ENCODE results near the gene SLC38A11. TPM values are rescaled to one million over a fixed set of nuclear protein-coding genes. Genes with fewer than 3 reads are reported as not detected.
A peak's percentile ranks its signal among the peaks of the same experiment; 100 is the strongest.

SLC38A11 gene
- total and polyA plus RNA-seq, 2 of the 13 experiments (the other 11 are each of a cell fraction or from before 2014, with no cell fraction given) = 14.0 to 14.3 TPM

DNA sequence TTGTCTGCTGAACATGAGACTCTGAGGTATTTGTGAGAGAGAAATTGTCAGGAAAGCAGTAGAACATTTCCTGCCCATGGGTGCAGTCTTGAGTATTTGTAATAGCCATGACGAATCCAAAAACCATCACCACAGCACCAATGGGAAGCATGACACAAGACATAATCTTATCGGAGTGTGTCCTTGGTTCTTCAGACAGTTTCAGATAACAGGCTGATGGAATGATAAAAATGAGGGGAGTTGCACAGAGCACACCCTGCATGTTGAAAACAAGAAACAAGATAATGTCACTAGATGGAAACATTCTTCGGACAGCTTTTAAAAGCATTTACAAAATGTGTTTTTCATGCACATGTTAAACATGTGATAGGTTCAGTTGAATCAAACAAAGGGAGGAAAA, 56.9 kb downstream of the SLC38A11 start (continued):
- TF ChIP-seq KDM5A (IDR thresholded peaks at IDR 0.05; ENCODE audit: borderline replicate concordance, low read length) = no peak
- TF ChIP-seq ZNF792 (CRISPR knock-in tag; IDR thresholded peaks at IDR 0.05) = peak; percentile 66; the same call in 1 of the 2 replicates
- TF ChIP-seq ZNF484 (CRISPR knock-in tag; IDR thresholded peaks at IDR 0.05; ENCODE audit: borderline replicate concordance, low read depth) = no peak
- TF ChIP-seq GLI4 (CRISPR knock-in tag; IDR thresholded peaks at IDR 0.05; ENCODE audit: borderline replicate concordance) = no peak
- TF ChIP-seq, protein P1, sequence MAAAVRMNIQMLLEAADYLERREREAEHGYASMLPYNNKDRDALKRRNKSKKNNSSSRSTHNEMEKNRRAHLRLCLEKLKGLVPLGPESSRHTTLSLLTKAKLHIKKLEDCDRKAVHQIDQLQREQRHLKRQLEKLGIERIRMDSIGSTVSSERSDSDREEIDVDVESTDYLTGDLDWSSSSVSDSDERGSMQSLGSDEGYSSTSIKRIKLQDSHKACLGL (CRISPR knock-in tag; IDR thresholded peaks at IDR 0.05) = no peak
- TF ChIP-seq HMG20A (CRISPR knock-in tag; IDR thresholded peaks at IDR 0.05; ENCODE audit: borderline replicate concordance) = peak; percentile 92; the same call in 1 of the 2 replicates
- no peak for TF ChIP-seq ZNF678 (CRISPR knock-in tag; IDR thresholded peaks at IDR 0.05)
- no peak for TF ChIP-seq MYC (CRISPR knock-in tag; IDR thresholded peaks at IDR 0.05; ENCODE audit: borderline replicate concordance)
- TF ChIP-seq RXRB (CRISPR knock-in tag; IDR thresholded peaks at IDR 0.05; ENCODE audit: borderline replicate concordance) = peak; percentile 85
- TF ChIP-seq, protein P2, sequence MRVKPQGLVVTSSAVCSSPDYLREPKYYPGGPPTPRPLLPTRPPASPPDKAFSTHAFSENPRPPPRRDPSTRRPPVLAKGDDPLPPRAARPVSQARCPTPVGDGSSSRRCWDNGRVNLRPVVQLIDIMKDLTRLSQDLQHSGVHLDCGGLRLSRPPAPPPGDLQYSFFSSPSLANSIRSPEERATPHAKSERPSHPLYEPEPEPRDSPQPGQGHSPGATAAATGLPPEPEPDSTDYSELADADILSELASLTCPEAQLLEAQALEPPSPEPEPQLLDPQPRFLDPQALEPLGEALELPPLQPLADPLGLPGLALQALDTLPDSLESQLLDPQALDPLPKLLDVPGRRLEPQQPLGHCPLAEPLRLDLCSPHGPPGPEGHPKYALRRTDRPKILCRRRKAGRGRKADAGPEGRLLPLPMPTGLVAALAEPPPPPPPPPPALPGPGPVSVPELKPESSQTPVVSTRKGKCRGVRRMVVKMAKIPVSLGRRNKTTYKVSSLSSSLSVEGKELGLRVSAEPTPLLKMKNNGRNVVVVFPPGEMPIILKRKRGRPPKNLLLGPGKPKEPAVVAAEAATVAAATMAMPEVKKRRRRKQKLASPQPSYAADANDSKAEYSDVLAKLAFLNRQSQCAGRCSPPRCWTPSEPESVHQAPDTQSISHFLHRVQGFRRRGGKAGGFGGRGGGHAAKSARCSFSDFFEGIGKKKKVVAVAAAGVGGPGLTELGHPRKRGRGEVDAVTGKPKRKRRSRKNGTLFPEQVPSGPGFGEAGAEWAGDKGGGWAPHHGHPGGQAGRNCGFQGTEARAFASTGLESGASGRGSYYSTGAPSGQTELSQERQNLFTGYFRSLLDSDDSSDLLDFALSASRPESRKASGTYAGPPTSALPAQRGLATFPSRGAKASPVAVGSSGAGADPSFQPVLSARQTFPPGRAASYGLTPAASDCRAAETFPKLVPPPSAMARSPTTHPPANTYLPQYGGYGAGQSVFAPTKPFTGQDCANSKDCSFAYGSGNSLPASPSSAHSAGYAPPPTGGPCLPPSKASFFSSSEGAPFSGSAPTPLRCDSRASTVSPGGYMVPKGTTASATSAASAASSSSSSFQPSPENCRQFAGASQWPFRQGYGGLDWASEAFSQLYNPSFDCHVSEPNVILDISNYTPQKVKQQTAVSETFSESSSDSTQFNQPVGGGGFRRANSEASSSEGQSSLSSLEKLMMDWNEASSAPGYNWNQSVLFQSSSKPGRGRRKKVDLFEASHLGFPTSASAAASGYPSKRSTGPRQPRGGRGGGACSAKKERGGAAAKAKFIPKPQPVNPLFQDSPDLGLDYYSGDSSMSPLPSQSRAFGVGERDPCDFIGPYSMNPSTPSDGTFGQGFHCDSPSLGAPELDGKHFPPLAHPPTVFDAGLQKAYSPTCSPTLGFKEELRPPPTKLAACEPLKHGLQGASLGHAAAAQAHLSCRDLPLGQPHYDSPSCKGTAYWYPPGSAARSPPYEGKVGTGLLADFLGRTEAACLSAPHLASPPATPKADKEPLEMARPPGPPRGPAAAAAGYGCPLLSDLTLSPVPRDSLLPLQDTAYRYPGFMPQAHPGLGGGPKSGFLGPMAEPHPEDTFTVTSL (CRISPR knock-in tag; IDR thresholded peaks at IDR 0.05; ENCODE audit: borderline replicate concordance) = peak; percentile 75; the same call in 1 of the 2 replicates
- TF ChIP-seq ZFP1 (CRISPR knock-in tag; IDR thresholded peaks at IDR 0.05) = peak; percentile 72; the same call in 1 of the 2 replicates
- TF ChIP-seq FOSL1 (CRISPR knock-in tag; IDR thresholded peaks at IDR 0.05; ENCODE audit: borderline replicate concordance) = no peak
- no peak for TF ChIP-seq ZEB1 (IDR thresholded peaks at IDR 0.05; ENCODE audit: insufficient replicate concordance, low read depth)
- TF ChIP-seq, protein P3, sequence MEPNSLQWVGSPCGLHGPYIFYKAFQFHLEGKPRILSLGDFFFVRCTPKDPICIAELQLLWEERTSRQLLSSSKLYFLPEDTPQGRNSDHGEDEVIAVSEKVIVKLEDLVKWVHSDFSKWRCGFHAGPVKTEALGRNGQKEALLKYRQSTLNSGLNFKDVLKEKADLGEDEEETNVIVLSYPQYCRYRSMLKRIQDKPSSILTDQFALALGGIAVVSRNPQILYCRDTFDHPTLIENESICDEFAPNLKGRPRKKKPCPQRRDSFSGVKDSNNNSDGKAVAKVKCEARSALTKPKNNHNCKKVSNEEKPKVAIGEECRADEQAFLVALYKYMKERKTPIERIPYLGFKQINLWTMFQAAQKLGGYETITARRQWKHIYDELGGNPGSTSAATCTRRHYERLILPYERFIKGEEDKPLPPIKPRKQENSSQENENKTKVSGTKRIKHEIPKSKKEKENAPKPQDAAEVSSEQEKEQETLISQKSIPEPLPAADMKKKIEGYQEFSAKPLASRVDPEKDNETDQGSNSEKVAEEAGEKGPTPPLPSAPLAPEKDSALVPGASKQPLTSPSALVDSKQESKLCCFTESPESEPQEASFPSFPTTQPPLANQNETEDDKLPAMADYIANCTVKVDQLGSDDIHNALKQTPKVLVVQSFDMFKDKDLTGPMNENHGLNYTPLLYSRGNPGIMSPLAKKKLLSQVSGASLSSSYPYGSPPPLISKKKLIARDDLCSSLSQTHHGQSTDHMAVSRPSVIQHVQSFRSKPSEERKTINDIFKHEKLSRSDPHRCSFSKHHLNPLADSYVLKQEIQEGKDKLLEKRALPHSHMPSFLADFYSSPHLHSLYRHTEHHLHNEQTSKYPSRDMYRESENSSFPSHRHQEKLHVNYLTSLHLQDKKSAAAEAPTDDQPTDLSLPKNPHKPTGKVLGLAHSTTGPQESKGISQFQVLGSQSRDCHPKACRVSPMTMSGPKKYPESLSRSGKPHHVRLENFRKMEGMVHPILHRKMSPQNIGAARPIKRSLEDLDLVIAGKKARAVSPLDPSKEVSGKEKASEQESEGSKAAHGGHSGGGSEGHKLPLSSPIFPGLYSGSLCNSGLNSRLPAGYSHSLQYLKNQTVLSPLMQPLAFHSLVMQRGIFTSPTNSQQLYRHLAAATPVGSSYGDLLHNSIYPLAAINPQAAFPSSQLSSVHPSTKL (CRISPR knock-in tag; IDR thresholded peaks at IDR 0.05) = peak; percentile 97
- no peak for TF ChIP-seq ESRRA (CRISPR knock-in tag; IDR thresholded peaks at IDR 0.05; ENCODE audit: low read depth)
- TF ChIP-seq ZNF101 (CRISPR knock-in tag; IDR thresholded peaks at IDR 0.05; ENCODE audit: borderline replicate concordance, low read depth) = no peak
- no peak for TF ChIP-seq MEIS1 (CRISPR knock-in tag; IDR thresholded peaks at IDR 0.05; ENCODE audit: borderline replicate concordance)
- TF ChIP-seq ZBTB3 (CRISPR knock-in tag; IDR thresholded peaks at IDR 0.05; ENCODE audit: borderline replicate concordance, low read depth) = no peak
- no peak for TF ChIP-seq SPEN (CRISPR knock-in tag; IDR thresholded peaks at IDR 0.05; ENCODE audit: low read depth)
- no peak for TF ChIP-seq STAT5B (CRISPR knock-in tag; IDR thresholded peaks at IDR 0.05)
- no peak for TF ChIP-seq ZNF3 (CRISPR knock-in tag; IDR thresholded peaks at IDR 0.05)
- no peak for TF ChIP-seq AHR (CRISPR knock-in tag; IDR thresholded peaks at IDR 0.05)
- TF ChIP-seq POGZ (CRISPR knock-in tag; IDR thresholded peaks at IDR 0.05) = peak; percentile 96

Data from HepG2 (cell line).